Activated CD4-positive, alpha-beta memory T cell treated with anti-CD3 and anti-CD28 coated beads for 36 hours (primary cell): Measurements from ENCODE around the gene ZNF488. TPM values are rescaled to one million over a fixed set of nuclear protein-coding genes. Genes with fewer than 3 reads are reported as not detected.

Experiments
- CTCF ChIA-PET: fragments of 350-600 bp; sonication (Branson Sonifier 250); formaldehyde crosslinking; loops from one replicate; lab custom pipeline; 2021; ENCODE audit warnings: antibody characterized with exemption, inconsistent platforms; lab: Charles Lee
- POLR2A ChIA-PET: fragments of 350-600 bp; sonication (Branson Sonifier 250); formaldehyde crosslinking; loops from one replicate; lab custom pipeline; 2021; ENCODE audit warnings: antibody characterized with exemption; lab: Charles Lee
- DNase-seq: peaks from one replicate; pipeline ENCODE4 v3.0.0-alpha.2; 2020
- H3K27ac Mint-ChIP-seq: one replicate; pipeline ENCODE4 v1.8.0; 2021; ENCODE audit warnings: mixed read lengths
- H3K27me3 Mint-ChIP-seq: one replicate; pipeline ENCODE4 v1.8.0; 2021; ENCODE audit warnings: mixed read lengths
- H3K36me3 Mint-ChIP-seq: one replicate; pipeline ENCODE4 v1.8.0; 2021; ENCODE audit warnings: mixed read lengths
- H3K4me1 Mint-ChIP-seq: one replicate; pipeline ENCODE4 v1.8.0; 2021; ENCODE audit warnings: low read depth, mixed read lengths
- H3K4me3 Mint-ChIP-seq: one replicate; pipeline ENCODE4 v1.8.0; 2021; ENCODE audit warnings: mild to moderate bottlenecking, mixed read lengths
- H3K9me3 Mint-ChIP-seq: one replicate; pipeline ENCODE4 v1.8.0; 2021; ENCODE audit warnings: mixed read lengths
- intact Hi-C: fragments of 100-400 bp; cut with micrococcal nuclease; formaldehyde crosslinking; loops from one replicate; pipeline ENCODE4 v1.15.1; 2023
- total RNA-seq, 2 experiments: library from RNA; stranded (reverse); gene quantifications; one replicate each; pipeline ENCODE4 v1.2.3, GENCODE V29; 2021

ZNF488 gene
- total RNA-seq, 2 experiments from 2014 or later: 0.27 to 0.38 TPM

- DNase-seq: no peak
- ChIA-PET POLR2A (no interaction called here), CTCF (no interaction called here)
- Mint-ChIP-seq H3K4me3 (no peak overlapping the region), H3K27ac (no peak overlapping the region), H3K36me3 (no peaks in the 10 kb centered on the region), H3K4me1 (no peaks in the 10 kb centered on the region), H3K9me3 (no peaks in the 10 kb centered on the region), H3K27me3 (peaks cover 4% of the 10 kb centered on the region)
- intact Hi-C loops: no loop called here
Observed at GRCh38 chr10:47326927-47327330, 57.2 kb downstream of the ZNF488 start.

- DNase-seq: no peak
- Mint-ChIP-seq H3K4me3 (no peak overlapping the region), H3K27me3 (peaks cover 4% of the 10 kb centered on the region), H3K27ac (no peak overlapping the region), H3K9me3 (no peaks in the 10 kb centered on the region), H3K36me3 (no peaks in the 10 kb centered on the region), H3K4me1 (no peaks in the 10 kb centered on the region)
- ChIA-PET CTCF (no interaction called here), POLR2A (no interaction called here)
- intact Hi-C loops: no loop called here
Observed at GRCh38 chr10:47326306-47326926, 57.7 kb downstream of the ZNF488 start.

- no peaks in the 10 kb centered on the region for H3K9me3 Mint-ChIP-seq
- H3K36me3 Mint-ChIP-seq: no peaks in the 10 kb centered on the region
- no peaks in the 10 kb centered on the region for H3K4me1 Mint-ChIP-seq
- intact Hi-C loops: no loop called here
- ChIA-PET POLR2A (no interaction called here), CTCF (no interaction called here)
- peak; percentile 1 for DNase-seq
- H3K27me3 Mint-ChIP-seq: peaks cover 8% of the 10 kb centered on the region
- no peak overlapping the region for H3K4me3 Mint-ChIP-seq
- no peak overlapping the region for H3K27ac Mint-ChIP-seq
Observed at GRCh38 chr10:47325303-47326291, 58.5 kb downstream of the ZNF488 start.

GRCh38 chr10:47323636-47324296, 60.3 kb downstream of the ZNF488 start:
- ChIA-PET CTCF (interaction anchor here (0.6 to 1.1 kb wide), 3 partner anchors 17 to 331 kb away, joined by 3 to 4 read pairs (median 4); no protein-coding TSS in a partner anchor), POLR2A (no interaction called here)
- intact Hi-C loops: no loop called here
- H3K9me3 Mint-ChIP-seq: no peaks in the 10 kb centered on the region
- H3K36me3 Mint-ChIP-seq: no peaks in the 10 kb centered on the region
- no peaks in the 10 kb centered on the region for H3K4me1 Mint-ChIP-seq
- no peak overlapping the region for H3K4me3 Mint-ChIP-seq
- H3K27ac Mint-ChIP-seq: no peak overlapping the region
- peak; percentile 3 for DNase-seq
- peaks cover 8% of the 10 kb centered on the region for H3K27me3 Mint-ChIP-seq

GRCh38 chr10:47323087-47323486, 61.0 kb downstream of the ZNF488 start:
- no peaks in the 10 kb centered on the region for H3K4me1 Mint-ChIP-seq
- H3K9me3 Mint-ChIP-seq: no peaks in the 10 kb centered on the region
- ChIA-PET POLR2A (interaction anchor here (0.5 kb wide), 1 partner anchor 98 kb away, joined by 3 read pairs; no protein-coding TSS in a partner anchor), CTCF (interaction anchor here (1.1 to 2.4 kb wide), 2 partner anchors 18 to 276 kb away, joined by 4 to 5 read pairs; no protein-coding TSS in a partner anchor)
- no peak for DNase-seq
- no peak overlapping the region for H3K4me3 Mint-ChIP-seq
- H3K27me3 Mint-ChIP-seq: peaks cover 10% of the 10 kb centered on the region
- intact Hi-C loops: no loop called here
- H3K36me3 Mint-ChIP-seq: no peaks in the 10 kb centered on the region
- no peak overlapping the region for H3K27ac Mint-ChIP-seq

GRCh38 chr10:47322300-47323061, 61.6 kb downstream of the ZNF488 start, which contains the start of gene GDF2:
Gene GDF2, plus strand, starts transcription at chr10:47322454. Its CDS starts 215 bp downstream, at chr10:47322669.
- Mint-ChIP-seq H3K27me3 (peaks cover 10% of the 10 kb centered on the region), H3K9me3 (no peaks in the 10 kb centered on the region), H3K4me3 (no peak within 1 kb of the TSS), H3K36me3 (no peaks in the 10 kb centered on the region), H3K4me1 (no peaks in the 10 kb centered on the region), H3K27ac (no peak within 1 kb of the TSS)
- POLR2A ChIA-PET: interaction anchor here (0.5 kb wide), 1 partner anchor 97 kb away, joined by 3 read pairs; no protein-coding TSS in a partner anchor
- CTCF ChIA-PET: interaction anchor here (2.4 kb wide), 1 partner anchor 275 kb away, joined by 5 read pairs; no protein-coding TSS in a partner anchor
- peak; percentile 4 for DNase-seq
- intact Hi-C loops: no loop called here

GRCh38 chr10:47321521-47322195, 62.4 kb downstream of the ZNF488 start:
- peaks cover 10% of the 10 kb centered on the region for H3K27me3 Mint-ChIP-seq
- no peaks in the 10 kb centered on the region for H3K4me1 Mint-ChIP-seq
- peak; percentile 3 for DNase-seq
- intact Hi-C loops: no loop called here
- CTCF ChIA-PET: interaction anchor here (2.4 kb wide), 1 partner anchor 274 kb away, joined by 5 read pairs; no protein-coding TSS in a partner anchor
- no peaks in the 10 kb centered on the region for H3K9me3 Mint-ChIP-seq
- H3K36me3 Mint-ChIP-seq: no peaks in the 10 kb centered on the region
- H3K27ac Mint-ChIP-seq: no peak overlapping the region
- POLR2A ChIA-PET: no interaction called here
- no peak overlapping the region for H3K4me3 Mint-ChIP-seq

- Mint-ChIP-seq H3K27ac (no peak overlapping the region), H3K36me3 (no peaks in the 10 kb centered on the region), H3K4me1 (no peaks in the 10 kb centered on the region), H3K27me3 (peaks cover 10% of the 10 kb centered on the region), H3K4me3 (no peak overlapping the region), H3K9me3 (no peaks in the 10 kb centered on the region)
- intact Hi-C loops: no loop called here
- ChIA-PET POLR2A (no interaction called here), CTCF (interaction anchor here (2.4 kb wide), 1 partner anchor 273 kb away, joined by 5 read pairs; no protein-coding TSS in a partner anchor)
- no peak for DNase-seq
Observed at GRCh38 chr10:47320812-47321211, 63.3 kb downstream of the ZNF488 start.

GRCh38 chr10:47319784-47320183, 64.3 kb downstream of the ZNF488 start:
- DNase-seq: no peak
- no peaks in the 10 kb centered on the region for H3K36me3 Mint-ChIP-seq
- H3K27me3 Mint-ChIP-seq: peaks cover 10% of the 10 kb centered on the region
- ChIA-PET CTCF (no interaction called here), POLR2A (no interaction called here)
- no peak overlapping the region for H3K4me3 Mint-ChIP-seq
- no peaks in the 10 kb centered on the region for H3K4me1 Mint-ChIP-seq
- no peaks in the 10 kb centered on the region for H3K9me3 Mint-ChIP-seq
- H3K27ac Mint-ChIP-seq: no peak overlapping the region
- intact Hi-C loops: no loop called here

- POLR2A ChIA-PET: no interaction called here
- H3K4me1 Mint-ChIP-seq: no peaks in the 10 kb centered on the region
- H3K27me3 Mint-ChIP-seq: peaks cover 8% of the 10 kb centered on the region
- H3K4me3 Mint-ChIP-seq: no peak overlapping the region
- DNase-seq: no peak
- H3K9me3 Mint-ChIP-seq: no peaks in the 10 kb centered on the region
- CTCF ChIA-PET: interaction anchor here (0.7 to 1.8 kb wide), 2 partner anchors 29 to 271 kb away, joined by 4 to 5 read pairs; partner anchors contain the start of gene RBP3
- H3K27ac Mint-ChIP-seq: no peak overlapping the region
- no peaks in the 10 kb centered on the region for H3K36me3 Mint-ChIP-seq
- intact Hi-C loops: no loop called here
Observed at GRCh38 chr10:47318706-47319105, 65.4 kb downstream of the ZNF488 start.

GRCh38 chr10:47317251-47317650, 66.8 kb downstream of the ZNF488 start:
- intact Hi-C loops: no loop called here
- Mint-ChIP-seq H3K9me3 (no peaks in the 10 kb centered on the region), H3K27me3 (peaks cover 6% of the 10 kb centered on the region), H3K4me1 (peaks cover under 1% of the 10 kb centered on the region), H3K36me3 (no peaks in the 10 kb centered on the region), H3K4me3 (no peak overlapping the region), H3K27ac (no peak overlapping the region)
- ChIA-PET POLR2A (no interaction called here), CTCF (no interaction called here)
- DNase-seq: no peak
